Heart right ventricle (tissue), 16 donors: ENCODE data around the gene BNIP3. TPM values are rescaled to one million over a fixed set of nuclear protein-coding genes. Genes with fewer than 3 reads are reported as not detected.

Source experiments
- ATAC-seq, 8 donors: fragments of 200-7000 bp; cut with Tn5 transposase; one replicate each; pipeline ENCODE4 v1.9.1; 2020; ENCODE audit warnings: mild to moderate bottlenecking in 8 of 8, moderate library complexity in 8 of 8, moderate number of reproducible peaks in 1 of 8
- DNase-seq, 2 donors: peaks; one replicate each; pipeline ENCODE4 v3.0.0-alpha.2; 2020
- H3K27ac ChIP-seq, 10 donors: fragments of 200-600 bp; sonication (generic) in 2 of 10; one replicate each; pipeline versions ENCODE4 v1.5.0 to v1.8.0; 2020 to 2022; ENCODE audit warnings: mild to moderate bottlenecking in 3 of 10
- H3K27me3 ChIP-seq, 7 donors: fragments of 200-600 bp; one replicate each; pipeline ENCODE4 v1.8.0; 2021 to 2022; ENCODE audit warnings: mild to moderate bottlenecking in 2 of 7
- H3K36me3 ChIP-seq, 9 donors: fragments of 200-600 bp; sonication (generic) in 1 of 9; one replicate each; pipeline versions ENCODE4 v1.5.0 to v1.8.0; 2020 to 2022; ENCODE audit warnings: mild to moderate bottlenecking in 2 of 9
- H3K4me1 ChIP-seq, 9 donors: fragments of 200-600 bp; sonication (generic) in 1 of 9; one replicate each; pipeline versions ENCODE4 v1.5.0 to v1.8.0; 2020 to 2022; ENCODE audit warnings: mild to moderate bottlenecking in 4 of 9
- H3K4me3 ChIP-seq, 10 donors: fragments of 200-600 bp; sonication (generic) in 2 of 10; one replicate each; pipeline versions ENCODE4 v1.5.0 to v1.8.0; 2020 to 2022; ENCODE audit warnings: mild to moderate bottlenecking in 7 of 10, moderate library complexity in 2 of 10
- H3K9me3 ChIP-seq, 11 donors: fragments of 200-600 bp in 10 of 11; sonication (generic) in 2 of 11; one replicate each; pipeline versions ENCODE4 v1.5.0 to v1.8.0; 2013 to 2022; ENCODE audit warnings: mild to moderate bottlenecking in 2 of 11, control low read depth in 1 of 11, moderate library complexity in 1 of 11
- WGBS, 2 donors: extraction: QIAGEN DNeasy Blood & Tissue Kit; methylation state at CpG; one replicate each; pipeline ENCODE4 v1.1.7; 2013; ENCODE audit warnings: inconsistent platforms in 1 of 2; 5-methylcytosine and 5-hydroxymethylcytosine counted together
- intact Hi-C, 10 donors: fragments of 100-400 bp; cut with DNase I; formaldehyde crosslinking; loops; one replicate each; pipeline versions ENCODE4 v1.11.1 to v1.14.2; 2022
- polyA plus RNA-seq, 2 donors: library from polyadenylated mRNA; stranded (reverse); fragments of 200-250 nt; gene quantifications; one replicate each; pipeline ENCODE4 v1.2.3, GENCODE V29; 2013
- total RNA-seq, 10 donors: library from RNA; stranded (reverse); fragmentation: NEBNext Ultra II Directional in 3 of 10; extraction: Animal tissue kit (Norgen Biotek cat#: 25700) in 3 of 10; gene quantifications; one replicate each; pipeline versions ENCODE4 v1.2.1 to v1.2.4, GENCODE V29; 2021 to 2023
- TF ChIP-seq, protein P1 (sequence below), 9 donors: fragments of 200-600 bp; sonication (generic) in 2 of 9; IDR thresholded peaks; one replicate each; pipeline versions ENCODE4 v1.5.0 to v1.8.0; 2021 to 2022; ENCODE audit warnings: antibody characterized with exemption in 9 of 9, mild to moderate bottlenecking in 5 of 9, moderate library complexity in 1 of 9
- donor health status: Arrhythmogenic right ventricular cardiomyopathy.
- donor health status: ischemic (EF 13 %, LVEDD 7.1; RV severe dilation, severe dysfunction).
- donor health status: healthy with polysubstance abuse.
- donor health status: DM: no; HTN: yes; CAD: no.
- donor health status: DM: no; HTN: no; CAD: no.
- donor health status: ischemic (EF 25% LVEDD 6.9; RV normal size, moderate dysfunction).
- donor health status: ischemic (EF 25% LVEDD 5.7; RV mildly dilated, moderate dysfunction).
- donor health status: healthy.
- donor health status: DM: yes; HTN: yes; CAD: no.
- donor health status: Ischemic cardiomyopathy.
- donor health status: ischemic (EF 35%, LVEDD 5.7; RV mildly dilated, moderate dysfunction).
- donor health status: nonischemic (EF 11% LVEDD 7.7; RV severe dilation, severe dysfunction).
- donor health status: DM: yes; HTN: yes; CAD: no.
- donor health status: PGD.
- donor health status: ischemic (EF 29% LVEDD 5.4; RV normal size, mild dysfunction).
- donor health status: nonischemic (EF 23%, LVEDD 6.1; RV moderate dilation, normal function).

The BNIP3 gene
- total and polyA plus RNA-seq, 12 donors, result 34.6 to 211 (median 148) TPM

DNA sequence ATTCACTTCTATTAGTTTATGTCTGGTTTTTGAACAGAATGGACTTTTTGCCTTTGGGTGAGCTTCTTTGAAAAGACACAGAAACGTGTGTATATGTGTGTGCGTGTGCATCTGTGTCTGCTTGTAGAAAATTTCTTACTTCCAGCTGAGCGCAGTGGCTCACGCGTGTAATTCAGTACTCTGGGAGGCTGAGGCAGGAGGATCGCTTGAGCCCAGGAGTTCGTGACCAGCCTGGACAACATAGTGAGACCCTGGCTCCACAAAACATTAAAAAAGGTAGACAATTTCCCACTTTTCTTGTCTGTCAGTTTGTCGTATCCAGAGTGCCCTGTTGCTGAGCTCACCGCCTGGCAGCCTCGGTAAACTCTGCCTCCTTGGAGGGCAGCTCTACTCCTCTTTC lies 55.5 kb downstream of the BNIP3 start:
- no peak for DNase-seq
- TF ChIP-seq, protein P1, sequence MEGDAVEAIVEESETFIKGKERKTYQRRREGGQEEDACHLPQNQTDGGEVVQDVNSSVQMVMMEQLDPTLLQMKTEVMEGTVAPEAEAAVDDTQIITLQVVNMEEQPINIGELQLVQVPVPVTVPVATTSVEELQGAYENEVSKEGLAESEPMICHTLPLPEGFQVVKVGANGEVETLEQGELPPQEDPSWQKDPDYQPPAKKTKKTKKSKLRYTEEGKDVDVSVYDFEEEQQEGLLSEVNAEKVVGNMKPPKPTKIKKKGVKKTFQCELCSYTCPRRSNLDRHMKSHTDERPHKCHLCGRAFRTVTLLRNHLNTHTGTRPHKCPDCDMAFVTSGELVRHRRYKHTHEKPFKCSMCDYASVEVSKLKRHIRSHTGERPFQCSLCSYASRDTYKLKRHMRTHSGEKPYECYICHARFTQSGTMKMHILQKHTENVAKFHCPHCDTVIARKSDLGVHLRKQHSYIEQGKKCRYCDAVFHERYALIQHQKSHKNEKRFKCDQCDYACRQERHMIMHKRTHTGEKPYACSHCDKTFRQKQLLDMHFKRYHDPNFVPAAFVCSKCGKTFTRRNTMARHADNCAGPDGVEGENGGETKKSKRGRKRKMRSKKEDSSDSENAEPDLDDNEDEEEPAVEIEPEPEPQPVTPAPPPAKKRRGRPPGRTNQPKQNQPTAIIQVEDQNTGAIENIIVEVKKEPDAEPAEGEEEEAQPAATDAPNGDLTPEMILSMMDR (IDR thresholded peaks at IDR 0.05), result no peak
- WGBS, 2 donors, result 96 to 98% methylated on average over 10 of the region's 10 CpGs
- H3K4me1 ChIP-seq, result peaks cover 0 to 69% (median 64%) of the 10 kb centered on the region in 9 donors
- ATAC-seq, result no peak
- H3K9me3 ChIP-seq, result peaks cover 0 to 20% (median 8%) of the 10 kb centered on the region in 11 donors
- H3K27me3 ChIP-seq, result no peaks in the 10 kb centered on the region
- H3K4me3 ChIP-seq, result no peak overlapping the region
- H3K36me3 ChIP-seq, result peaks cover 0 to 4% (median 0%) of the 10 kb centered on the region in 9 donors
- H3K27ac ChIP-seq, result no peak overlapping the region
- intact Hi-C loops, result no loop called here

DNA sequence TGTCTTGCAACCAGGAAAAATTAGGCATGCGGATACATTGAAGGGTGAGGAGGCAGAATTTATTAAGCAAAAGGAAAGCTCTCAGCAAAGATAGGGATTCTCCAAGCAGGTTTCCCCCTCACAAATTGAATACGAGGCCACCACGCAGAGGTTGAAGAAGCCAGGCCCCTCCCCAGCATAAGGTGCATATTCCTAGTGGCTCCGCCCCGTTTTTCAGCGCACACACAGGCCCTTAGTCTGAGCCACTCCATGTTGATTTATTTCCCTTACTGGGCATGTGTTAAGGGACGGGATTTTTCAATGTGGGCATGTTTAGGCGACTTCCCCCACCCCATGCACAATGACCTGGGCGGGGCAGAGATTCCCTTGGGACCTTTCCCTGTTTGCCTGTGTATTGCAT lies 56.0 kb downstream of the BNIP3 start:
- H3K27me3 ChIP-seq, result no peaks in the 10 kb centered on the region
- peaks cover 0 to 64% (median 59%) of the 10 kb centered on the region in 9 donors for H3K4me1 ChIP-seq
- H3K36me3 ChIP-seq, result peaks cover 0 to 4% (median 0%) of the 10 kb centered on the region in 9 donors
- H3K4me3 ChIP-seq, result no peak overlapping the region
- TF ChIP-seq, protein P1 (IDR thresholded peaks at IDR 0.05), result no peak
- DNase-seq (no peak), ATAC-seq (no peak)
- 92 to 96% methylated on average over 9 of the region's 9 CpGs for WGBS, 2 donors
- H3K9me3 ChIP-seq, result peaks cover 0 to 20% (median 8%) of the 10 kb centered on the region in 11 donors
- intact Hi-C loops, result no loop called here
- H3K27ac ChIP-seq, result no peak overlapping the region

DNA sequence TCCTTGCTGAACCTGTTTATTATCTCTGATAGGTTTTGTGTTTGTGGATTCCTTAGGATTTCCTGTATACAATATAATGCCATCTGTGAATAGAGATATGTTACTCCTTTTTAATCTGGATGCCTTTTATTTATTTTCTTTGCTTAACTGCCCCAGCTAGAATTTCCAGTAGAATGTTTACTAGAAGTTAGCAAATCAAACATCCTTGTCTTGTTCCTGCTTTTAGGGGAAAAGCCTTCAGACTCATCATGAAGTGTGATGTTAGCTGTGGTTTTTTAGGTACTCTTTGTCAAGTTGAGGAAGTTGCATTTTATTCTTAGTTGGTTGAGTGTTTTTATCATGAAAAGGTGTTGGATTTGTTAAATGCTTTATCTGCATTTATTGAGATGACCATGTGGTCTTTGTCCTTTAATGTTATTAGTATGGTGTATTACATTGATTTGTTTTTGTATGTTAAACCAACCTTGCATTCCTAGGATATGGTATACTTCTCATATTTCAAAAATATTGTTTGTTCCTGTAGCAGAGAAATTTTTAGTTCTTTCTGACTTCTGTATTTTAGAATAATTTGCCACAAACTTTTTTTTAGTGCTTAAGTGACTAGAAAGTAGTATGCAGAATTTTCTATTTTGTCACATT lies 56.6 kb downstream of the BNIP3 start:
- DNase-seq (no peak), ATAC-seq (no peak)
- Histone ChIP-seq H3K36me3 (peaks cover 0 to 4% (median 0%) of the 10 kb centered on the region in 9 donors), H3K4me3 (no peak overlapping the region), H3K27ac (peak overlapping the region in 1 of 10 donors; percentile 4), H3K4me1 (peaks cover 0 to 58% (median 53%) of the 10 kb centered on the region in 9 donors), H3K9me3 (peaks cover 0 to 20% (median 8%) of the 10 kb centered on the region in 11 donors), H3K27me3 (no peaks in the 10 kb centered on the region)
- intact Hi-C loops, result no loop called here
- TF ChIP-seq, protein P1 (IDR thresholded peaks at IDR 0.05), result no peak

DNA sequence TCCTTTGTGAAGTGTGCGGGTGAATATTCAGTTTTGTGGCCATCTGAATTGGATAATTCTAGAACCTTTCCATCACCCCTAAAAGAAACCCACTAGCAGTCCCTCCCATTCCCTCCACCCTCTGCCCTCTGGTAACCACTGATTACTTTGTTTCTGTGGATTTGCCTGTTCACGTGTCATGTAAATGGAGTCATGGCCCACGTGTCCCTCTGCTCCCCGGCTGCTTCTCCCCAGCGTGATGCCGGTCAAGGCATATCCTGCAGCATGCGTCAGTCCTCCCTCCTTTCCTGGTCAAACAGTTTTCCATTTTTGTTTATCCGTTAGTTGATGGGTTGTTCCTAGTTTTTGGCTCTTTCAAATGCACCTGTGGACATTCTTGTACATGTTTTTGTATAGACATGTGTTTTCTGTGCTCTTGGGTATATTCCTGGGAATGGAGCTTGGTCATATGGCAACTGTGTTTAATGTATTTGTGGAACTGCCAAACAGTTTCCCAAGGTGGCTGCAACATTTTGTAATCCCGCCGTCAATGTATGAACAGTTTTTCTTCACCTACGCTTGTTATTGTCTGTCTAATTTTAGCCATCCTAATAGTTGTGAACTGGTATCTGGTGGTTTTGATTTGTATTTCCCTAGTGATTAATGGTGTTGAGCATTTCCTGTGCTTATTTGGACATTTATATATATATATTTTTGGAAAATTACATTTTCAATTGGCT lies 58.5 kb downstream of the BNIP3 start:
- H3K9me3 ChIP-seq, result peaks cover 0 to 20% (median 8%) of the 10 kb centered on the region in 11 donors
- WGBS, 2 donors, result 71 to 74% methylated on average over 11 of the region's 11 CpGs
- peak overlapping the region in 1 of 10 donors; percentile 19 for H3K27ac ChIP-seq
- H3K4me1 ChIP-seq, result peaks cover 0 to 38% (median 36%) of the 10 kb centered on the region in 9 donors
- no peaks in the 10 kb centered on the region for H3K27me3 ChIP-seq
- H3K36me3 ChIP-seq, result peaks cover 0 to 4% (median 0%) of the 10 kb centered on the region in 9 donors
- TF ChIP-seq, protein P1 (IDR thresholded peaks at IDR 0.05), result no peak
- ATAC-seq (peak in 2 of 8 donors; percentile 30 to 54), DNase-seq (no peak)
- intact Hi-C loops, result no loop called here
- H3K4me3 ChIP-seq, result no peak overlapping the region
